Skin epidermis (tissue), 12 donors: ENCODE results near the gene CYP3A4.
A peak's percentile ranks its signal among the peaks of the same experiment; 100 is the strongest.
"Not testable (repeated sequence)": the region's sequence is repeated elsewhere in the genome, so short reads cannot be mapped to it uniquely, and the experiment has no call there.

Experiments
- H3K27ac ChIP-seq, 21 experiments: fragments of 200-600 bp; sonication (generic) in 11 of 21; one replicate each; pipeline ENCODE4 v1.5.0; 2020; ENCODE audit warnings: mild to moderate bottlenecking in 3 of 21, inconsistent platforms in 2 of 21, moderate library complexity in 2 of 21
- H3K4me3 ChIP-seq, 7 experiments: fragments of 200-600 bp; sonication (generic) in 2 of 7; one replicate each; pipeline ENCODE4 v1.5.0; 2020; ENCODE audit warnings: inconsistent platforms in 2 of 7, mild to moderate bottlenecking in 2 of 7, moderate library complexity in 1 of 7

CYP3A4 gene

GRCh38 chr7:99766484-99767099 is 17.4 kb downstream of the CYP3A4 start:
- no peak overlapping the region for H3K27ac ChIP-seq
- no peak overlapping the region for H3K4me3 ChIP-seq

- H3K27ac ChIP-seq, result no peak overlapping the region
- no peak overlapping the region for H3K4me3 ChIP-seq
Measured at GRCh38 chr7:99764478-99764877, 19.5 kb downstream of the CYP3A4 start.

GRCh38 chr7:99762680-99763327 is 21.2 kb downstream of the CYP3A4 start:
- no peak overlapping the region for H3K27ac ChIP-seq
- no peak overlapping the region for H3K4me3 ChIP-seq

DNA sequence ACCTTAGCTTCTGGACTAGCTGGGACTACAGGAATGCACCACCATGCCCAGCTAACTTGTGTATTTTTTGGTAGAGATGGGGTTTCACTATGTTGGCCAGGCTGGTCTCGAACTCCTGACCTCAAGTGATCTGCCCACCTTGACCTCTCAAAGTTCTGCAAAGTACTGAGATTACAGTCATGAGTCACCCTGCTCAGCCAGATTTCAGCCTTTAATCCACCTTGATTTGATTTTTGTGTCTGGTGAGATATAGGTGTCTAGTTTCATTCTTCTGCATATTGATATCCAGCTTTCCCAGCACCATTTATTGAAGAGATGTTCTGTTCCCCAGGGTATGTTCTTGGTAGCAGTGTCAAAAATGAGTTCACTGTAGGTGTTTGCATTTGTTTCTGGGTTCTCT is 28.9 kb downstream of the CYP3A4 start:
- H3K4me3 ChIP-seq, result no peak overlapping the region

GRCh38 chr7:99752356-99752755 is 31.6 kb downstream of the CYP3A4 start:
- no peak overlapping the region for H3K4me3 ChIP-seq
- peak overlapping the region in 5 of 21 experiments; percentile 24 to 63 (median 37) for H3K27ac ChIP-seq

More for the DNA sequence above, 28.9 kb downstream of the CYP3A4 start:
- no peak overlapping the region for H3K27ac ChIP-seq

DNA sequence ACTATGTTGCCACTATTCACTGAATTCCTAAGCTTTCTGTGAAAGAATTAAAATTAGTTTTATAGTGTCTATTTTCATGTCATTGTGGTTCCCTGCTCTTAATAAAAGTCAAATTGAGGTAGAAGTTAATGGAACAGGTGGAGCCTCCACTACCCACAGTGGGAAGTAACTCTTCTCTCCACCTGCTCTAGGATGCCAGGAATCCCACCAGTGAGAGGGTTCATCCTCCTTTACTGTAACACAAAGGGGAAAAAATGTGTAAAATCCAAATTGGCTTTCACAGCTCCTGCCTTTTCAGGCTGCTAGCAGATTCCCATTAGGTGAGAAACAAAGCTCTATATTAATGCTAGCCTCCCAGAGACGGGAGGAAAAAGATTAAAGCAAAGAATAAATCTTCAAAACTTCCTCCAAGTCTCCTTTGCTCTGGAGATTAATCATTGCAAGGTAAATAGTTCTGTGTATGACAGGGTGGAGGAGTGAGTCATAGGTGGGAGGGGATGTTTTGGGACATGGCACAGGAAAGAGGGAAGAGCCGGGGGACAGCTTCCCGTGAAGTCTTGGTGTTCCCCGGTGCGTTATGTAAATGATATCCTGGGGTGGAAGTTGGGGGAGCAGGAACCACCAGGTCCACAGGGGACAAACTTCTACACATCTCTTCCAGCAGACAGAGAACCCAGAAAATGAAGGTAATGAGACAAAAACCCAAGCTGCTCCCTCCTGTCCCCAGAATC is 32.5 kb downstream of the CYP3A4 start:
- H3K4me3 ChIP-seq, result not testable (repeated sequence)
- H3K27ac ChIP-seq, result peak overlapping the region in 5 of 21 experiments; percentile 24 to 63 (median 37)

DNA sequence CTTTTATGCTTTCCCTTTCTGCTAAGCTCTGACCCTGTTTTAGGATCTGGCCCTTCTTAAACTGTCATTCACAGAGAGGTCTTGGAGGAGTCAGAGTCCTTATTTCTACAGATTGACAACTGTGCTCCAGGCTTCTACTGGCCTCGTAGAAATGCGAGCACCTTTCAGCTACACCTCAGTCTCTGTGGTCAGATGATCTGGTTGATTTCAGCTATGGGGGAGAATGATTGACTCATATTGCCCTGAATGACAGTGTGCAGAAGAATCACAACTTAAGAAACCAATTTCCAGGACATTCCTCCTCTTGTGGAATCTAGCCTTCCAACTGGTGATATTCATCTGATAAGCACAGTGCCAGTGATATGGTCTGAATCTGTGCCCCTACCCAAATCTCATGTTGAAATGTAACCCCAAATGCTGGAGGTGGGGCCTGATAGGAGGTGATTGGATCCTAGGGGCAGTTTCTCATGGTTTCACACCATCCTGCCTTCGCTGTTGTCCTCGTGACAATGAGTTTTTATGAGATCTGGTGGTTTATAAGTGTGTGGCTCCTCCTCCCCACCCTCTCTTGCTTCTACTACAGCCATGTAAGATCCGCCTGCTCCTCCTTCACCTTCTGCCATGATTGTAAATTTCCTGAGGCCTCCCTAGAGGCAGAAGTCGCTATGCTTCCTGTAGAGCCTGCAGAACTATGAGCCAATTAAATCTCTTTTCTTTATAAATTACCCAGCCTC is 35.0 kb downstream of the CYP3A4 start:
- no peak overlapping the region for H3K27ac ChIP-seq
- no peak overlapping the region for H3K4me3 ChIP-seq

GRCh38 chr7:99746915-99747314 is 37.1 kb downstream of the CYP3A4 start:
- not testable (repeated sequence) for H3K4me3 ChIP-seq

DNA sequence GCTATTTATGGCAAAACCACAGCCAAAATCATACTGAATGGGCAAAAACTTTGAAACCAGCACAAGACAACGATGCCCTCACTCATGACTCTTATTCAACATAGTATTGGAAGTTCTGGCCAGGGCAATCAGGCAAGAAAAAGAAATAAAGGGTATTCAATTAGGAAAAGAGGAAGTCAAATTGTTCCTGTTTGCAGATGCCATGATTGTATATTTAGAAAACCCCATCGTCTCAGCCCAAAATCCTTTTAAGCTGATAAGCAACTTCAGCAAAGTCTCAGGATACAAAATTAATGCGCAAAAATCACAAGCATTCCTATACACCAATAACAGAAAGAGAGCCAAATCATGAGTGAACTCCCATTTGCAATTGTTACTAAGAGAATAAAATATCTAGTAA is 38.6 kb downstream of the CYP3A4 start:
- H3K27ac ChIP-seq, H3K4me3 ChIP-seq: not testable (repeated sequence)

More at GRCh38 chr7:99746915-99747314, 37.1 kb downstream of the CYP3A4 start:
- H3K27ac ChIP-seq, result not testable (repeated sequence)

DNA sequence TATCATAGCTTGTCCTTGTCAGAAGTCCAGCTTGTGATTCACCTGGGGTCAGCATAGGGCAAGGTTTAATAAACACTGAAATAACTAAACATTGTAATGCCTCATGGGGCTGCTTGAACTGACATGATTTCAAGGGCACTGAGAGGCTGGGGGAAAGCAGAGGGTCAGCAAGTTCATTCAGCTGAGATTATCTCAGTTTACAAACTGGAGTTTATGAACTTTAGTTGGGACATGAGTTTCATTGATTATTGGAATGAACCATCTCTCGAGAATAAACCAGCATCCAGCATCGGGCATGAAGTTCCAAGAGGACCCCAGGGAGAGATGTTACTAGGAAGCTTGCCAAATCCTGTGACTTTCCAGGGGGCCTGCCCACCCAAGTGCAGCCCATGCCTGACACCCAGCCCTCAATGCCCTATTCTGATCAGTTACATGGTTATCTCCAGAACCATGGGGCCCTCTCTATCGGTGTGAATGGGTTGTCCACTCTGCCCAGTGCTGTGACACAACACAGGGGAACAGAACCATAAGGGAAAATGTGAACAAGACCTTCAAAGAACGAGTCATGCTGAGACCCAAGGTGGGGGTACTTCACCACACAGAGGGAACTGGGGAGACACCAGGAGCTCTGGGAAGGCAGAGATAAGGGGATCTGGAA is 41.1 kb downstream of the CYP3A4 start:
- Histone ChIP-seq H3K4me3 (no peak overlapping the region), H3K27ac (no peak overlapping the region)

GRCh38 chr7:99741441-99741795 is 42.6 kb downstream of the CYP3A4 start:
- Histone ChIP-seq H3K4me3 (no peak overlapping the region), H3K27ac (no peak overlapping the region)

DNA sequence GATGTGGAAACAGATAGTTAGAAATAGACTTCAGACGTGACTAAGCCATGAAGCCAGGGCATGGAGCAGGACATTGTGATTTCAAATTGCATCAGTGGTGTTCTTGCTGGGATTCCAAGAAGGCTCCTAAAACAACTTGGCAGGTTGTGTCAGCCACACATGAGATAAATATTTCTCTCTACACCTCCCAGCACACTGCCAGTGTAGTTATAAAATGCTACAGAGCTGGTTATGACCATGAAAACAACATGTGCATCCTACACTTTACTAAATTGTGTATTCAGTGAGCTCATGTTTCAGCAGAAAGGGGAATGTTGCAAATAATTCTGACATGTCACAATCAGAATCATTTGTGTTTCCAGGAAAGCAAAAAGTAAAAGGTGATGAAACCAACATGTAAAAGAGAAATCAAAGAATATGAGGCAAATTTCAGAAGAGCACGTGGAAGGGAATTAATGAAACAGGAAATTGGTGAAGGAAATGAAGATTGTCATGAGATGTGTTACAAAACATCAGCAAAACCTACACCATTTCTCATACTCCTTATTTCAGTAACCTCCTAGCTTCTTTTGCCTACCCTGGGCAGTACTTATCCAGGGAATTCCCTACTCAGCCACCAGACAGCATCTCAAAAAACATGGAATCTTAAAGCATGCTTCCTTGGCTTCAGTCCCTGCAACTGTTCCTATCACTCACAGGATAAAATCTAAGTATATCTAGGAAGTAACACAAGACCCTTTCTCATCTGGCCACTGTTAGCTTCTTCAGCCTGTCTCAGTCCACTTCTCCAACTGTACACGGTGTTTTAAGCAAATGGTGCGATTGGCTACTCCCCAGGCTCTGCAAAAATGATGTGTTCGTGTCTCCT is 43.2 kb downstream of the CYP3A4 start:
- H3K4me3 ChIP-seq, result no peak overlapping the region
- no peak overlapping the region for H3K27ac ChIP-seq

GRCh38 chr7:99739699-99740572 is 44.0 kb downstream of the CYP3A4 start:
- H3K27ac ChIP-seq, result no peak overlapping the region
- no peak overlapping the region for H3K4me3 ChIP-seq

DNA sequence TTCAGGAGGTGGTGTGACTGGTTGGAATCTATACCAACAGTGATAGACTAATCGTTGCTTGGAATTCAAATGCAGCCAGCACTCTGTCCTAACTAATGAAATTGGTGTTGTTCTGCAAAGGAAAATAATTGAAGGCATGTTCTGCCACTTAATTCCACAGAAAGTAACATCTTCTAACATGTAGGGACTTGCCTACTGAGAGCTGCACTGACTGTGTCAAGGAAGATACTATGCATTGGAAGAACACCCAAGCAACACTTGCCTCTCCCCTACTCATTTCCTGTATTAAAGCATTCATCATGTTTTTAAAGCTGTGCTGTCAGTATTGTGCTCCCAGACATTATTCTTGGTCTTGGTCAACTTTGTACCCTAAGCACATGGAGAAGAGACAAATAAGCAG is 46.3 kb downstream of the CYP3A4 start:
- H3K4me3 ChIP-seq, result no peak overlapping the region
- H3K27ac ChIP-seq, result no peak overlapping the region

- not testable (repeated sequence) for H3K4me3 ChIP-seq, H3K27ac ChIP-seq
Measured at GRCh38 chr7:99736667-99737066, 47.3 kb downstream of the CYP3A4 start.

DNA sequence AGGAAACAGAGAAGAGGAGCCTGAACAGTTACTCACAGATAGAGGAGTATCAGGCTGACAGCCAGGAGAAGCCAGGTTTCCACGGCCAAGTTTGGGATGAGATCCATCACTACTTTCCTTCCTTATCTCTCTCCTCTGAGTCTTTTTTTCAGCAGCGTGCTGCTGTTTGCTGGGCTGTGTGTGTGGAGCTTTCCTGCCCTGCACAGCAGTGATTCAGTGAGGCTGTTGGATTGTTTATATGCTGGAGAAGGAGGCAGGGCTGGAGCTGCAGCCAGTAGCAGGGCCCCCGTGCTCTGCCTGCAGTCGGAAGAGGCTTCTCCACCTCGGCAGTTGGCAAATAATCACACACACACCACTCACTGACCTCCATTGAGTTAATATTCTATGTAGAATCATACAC is 49.0 kb downstream of the CYP3A4 start, which contains the start of gene CYP3A7:
Gene CYP3A7 (minus strand): TSS at position 210 of the 400 bp plus-strand sequence. CDS start 103 bp downstream, at position 107.
- no peak within 1 kb of the TSS for H3K4me3 ChIP-seq
- H3K27ac ChIP-seq, result no peak within 1 kb of the TSS

DNA sequence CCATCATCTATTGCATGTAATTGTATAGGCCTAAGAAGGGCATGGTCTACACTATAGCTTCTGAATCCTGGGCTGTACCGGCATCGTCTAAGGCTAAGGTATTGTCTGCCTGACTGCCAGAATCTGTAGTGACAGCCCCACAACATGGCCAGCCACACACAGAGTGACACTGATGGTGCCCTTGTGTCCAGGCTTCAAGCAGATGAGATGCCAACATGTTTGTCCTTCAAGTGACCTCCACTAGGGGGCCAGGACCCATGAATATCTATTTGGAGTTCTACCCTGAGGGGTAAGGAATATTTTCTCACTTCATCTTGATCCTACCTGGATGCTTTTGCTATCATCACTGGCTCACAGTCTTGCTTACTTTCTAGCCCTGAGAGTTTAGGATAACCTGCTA is 50.5 kb downstream of the CYP3A4 start:
- Histone ChIP-seq H3K27ac (no peak overlapping the region), H3K4me3 (no peak overlapping the region)

DNA sequence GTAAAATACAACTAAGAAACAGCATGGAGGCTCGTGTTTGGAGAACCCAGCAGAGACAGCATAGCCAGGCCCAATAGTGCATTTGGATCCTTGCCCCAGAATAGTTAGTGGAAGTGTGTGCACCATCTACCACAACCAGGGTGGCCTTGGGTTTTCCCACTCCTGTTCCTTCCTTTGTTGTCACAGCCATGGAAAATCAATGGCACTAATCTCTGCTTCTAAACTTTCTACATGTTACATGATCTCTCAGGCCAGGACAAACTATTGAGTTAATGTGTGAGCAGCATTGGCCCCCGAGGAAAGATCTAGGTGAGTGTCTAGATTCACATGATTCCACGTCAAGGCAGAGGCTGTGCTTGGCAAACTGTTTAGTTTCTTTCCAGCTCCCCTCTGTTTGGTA is 51.0 kb downstream of the CYP3A4 start:
- Histone ChIP-seq H3K4me3 (no peak overlapping the region), H3K27ac (no peak overlapping the region)
